SJSA1 (cell line): ENCODE results near the gene SCAF4. TPM values are rescaled to one million over a fixed set of nuclear protein-coding genes. Genes with fewer than 3 reads are reported as not detected.
"Not testable (repeated sequence)": the region's sequence is repeated elsewhere in the genome, so short reads cannot be mapped to it uniquely, and the experiment has no call there.

Experiments
- DNase-seq, 2 experiments: peaks; one replicate each; pipeline ENCODE4 v3.0.0-alpha.2; 2015 to 2020; ENCODE audit warnings: low spot score in 2 of 2, low read depth in 1 of 2
- H3K27ac ChIP-seq: fragments of 250-450 bp; sonication (Bioruptor Pico); 2 replicates; pipeline ENCODE4 v1.5.1; 2020; ENCODE audit warnings: mild to moderate bottlenecking, moderate library complexity
- H3K27me3 ChIP-seq: fragments of 250-450 bp; sonication (Bioruptor Pico); replicated peaks from 2 replicates; pipeline ENCODE4 v1.5.1; 2020; ENCODE audit warnings: mild to moderate bottlenecking, moderate library complexity
- H3K36me3 ChIP-seq: fragments of 250-450 bp; sonication (Bioruptor Pico); 2 replicates; pipeline ENCODE4 v1.5.1; 2020; ENCODE audit warnings: mild to moderate bottlenecking
- H3K4me1 ChIP-seq: fragments of 250-450 bp; sonication (Bioruptor Pico); replicated peaks from 2 replicates; pipeline ENCODE4 v1.6.1; 2021; ENCODE audit warnings: mild to moderate bottlenecking
- H3K4me3 ChIP-seq: fragments of 250-450 bp; sonication (Bioruptor Pico); 2 replicates; pipeline ENCODE4 v1.5.1; 2020; ENCODE audit warnings: mild to moderate bottlenecking
- H3K9me3 ChIP-seq: fragments of 250-450 bp; sonication (Bioruptor Pico); replicated peaks from 2 replicates; pipeline ENCODE4 v1.5.1; 2020; ENCODE audit warnings: mild to moderate bottlenecking
- total RNA-seq: library from RNA; depleted of rRNA; stranded (reverse); fragments of >200 nt; shearing (Covaris generic); gene quantifications from 2 replicates; pipeline ENCODE4 v1.2.3, GENCODE V29; 2014; rRNA removed

The SCAF4 gene, protein sequence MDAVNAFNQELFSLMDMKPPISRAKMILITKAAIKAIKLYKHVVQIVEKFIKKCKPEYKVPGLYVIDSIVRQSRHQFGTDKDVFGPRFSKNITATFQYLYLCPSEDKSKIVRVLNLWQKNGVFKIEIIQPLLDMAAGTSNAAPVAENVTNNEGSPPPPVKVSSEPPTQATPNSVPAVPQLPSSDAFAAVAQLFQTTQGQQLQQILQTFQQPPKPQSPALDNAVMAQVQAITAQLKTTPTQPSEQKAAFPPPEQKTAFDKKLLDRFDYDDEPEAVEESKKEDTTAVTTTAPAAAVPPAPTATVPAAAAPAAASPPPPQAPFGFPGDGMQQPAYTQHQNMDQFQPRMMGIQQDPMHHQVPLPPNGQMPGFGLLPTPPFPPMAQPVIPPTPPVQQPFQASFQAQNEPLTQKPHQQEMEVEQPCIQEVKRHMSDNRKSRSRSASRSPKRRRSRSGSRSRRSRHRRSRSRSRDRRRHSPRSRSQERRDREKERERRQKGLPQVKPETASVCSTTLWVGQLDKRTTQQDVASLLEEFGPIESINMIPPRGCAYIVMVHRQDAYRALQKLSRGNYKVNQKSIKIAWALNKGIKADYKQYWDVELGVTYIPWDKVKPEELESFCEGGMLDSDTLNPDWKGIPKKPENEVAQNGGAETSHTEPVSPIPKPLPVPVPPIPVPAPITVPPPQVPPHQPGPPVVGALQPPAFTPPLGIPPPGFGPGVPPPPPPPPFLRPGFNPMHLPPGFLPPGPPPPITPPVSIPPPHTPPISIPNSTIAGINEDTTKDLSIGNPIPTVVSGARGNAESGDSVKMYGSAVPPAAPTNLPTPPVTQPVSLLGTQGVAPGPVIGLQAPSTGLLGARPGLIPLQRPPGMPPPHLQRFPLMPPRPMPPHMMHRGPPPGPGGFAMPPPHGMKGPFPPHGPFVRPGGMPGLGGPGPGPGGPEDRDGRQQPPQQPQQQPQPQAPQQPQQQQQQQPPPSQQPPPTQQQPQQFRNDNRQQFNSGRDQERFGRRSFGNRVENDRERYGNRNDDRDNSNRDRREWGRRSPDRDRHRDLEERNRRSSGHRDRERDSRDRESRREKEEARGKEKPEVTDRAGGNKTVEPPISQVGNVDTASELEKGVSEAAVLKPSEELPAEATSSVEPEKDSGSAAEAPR
- 5.5 and 6.5 TPM in 2 replicates for total RNA-seq

DNA sequence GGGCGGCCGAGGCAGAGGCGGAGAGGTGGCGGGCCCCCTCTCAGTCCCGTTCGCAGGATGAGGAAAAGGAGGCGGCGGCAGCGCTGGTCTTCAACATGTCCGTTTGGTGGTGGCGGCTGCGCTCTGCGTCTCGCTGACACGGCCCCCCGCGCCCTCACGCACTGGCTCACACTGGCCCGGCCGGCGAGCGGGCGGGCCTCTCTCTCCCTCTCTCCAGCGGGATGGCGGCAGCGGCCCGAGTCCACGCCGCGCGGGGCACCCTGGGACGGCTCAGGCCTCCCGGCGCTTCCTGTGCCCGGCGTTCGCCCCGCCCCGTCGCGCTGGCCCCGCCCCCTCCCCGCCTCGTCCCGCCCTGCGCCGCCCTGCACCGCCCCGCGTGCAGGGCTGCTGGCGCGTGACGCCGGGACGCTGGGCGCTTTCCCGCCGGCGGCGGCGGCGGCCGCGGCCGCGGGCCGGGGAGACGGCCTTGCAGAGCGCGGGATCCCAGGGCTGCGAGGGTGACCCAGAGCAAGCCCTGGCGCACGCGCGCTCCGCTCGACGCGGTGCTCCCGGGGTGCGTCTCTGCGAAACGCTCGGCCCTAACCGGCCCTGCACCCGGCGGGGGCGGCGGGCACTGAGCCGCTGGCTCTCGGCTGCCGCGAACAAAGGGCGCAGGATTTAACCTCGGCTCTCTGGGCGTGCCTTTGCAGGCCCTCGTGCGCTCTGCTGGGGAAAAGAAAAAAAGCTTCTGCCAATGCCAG, at the start of gene SCAF4:
Gene SCAF4 (minus strand): TSS at position 262 of the 740 bp plus-strand sequence. CDS start 426 bp downstream, outside the sequence.
- peak; percentile 89 to 90 for DNase-seq
- Histone ChIP-seq H3K36me3 (peaks cover 25% of the 10 kb centered on the region), H3K9me3 (no peaks in the 10 kb centered on the region), H3K27me3 (no peaks in the 10 kb centered on the region), H3K4me3 (peak within 1 kb of the TSS; percentile 100), H3K27ac (peak within 1 kb of the TSS; percentile 93), H3K4me1 (peaks cover 23% of the 10 kb centered on the region)

- Histone ChIP-seq H3K27me3 (no peaks in the 10 kb centered on the region), H3K4me1 (no peaks in the 10 kb centered on the region), H3K27ac (no peak overlapping the region), H3K9me3 (no peaks in the 10 kb centered on the region), H3K36me3 (no peaks in the 10 kb centered on the region), H3K4me3 (no peak overlapping the region)
- DNase-seq = no peak
These were observed 49.0 kb upstream of the SCAF4 start for GRCh38 chr21:31780944-31781343.

DNA sequence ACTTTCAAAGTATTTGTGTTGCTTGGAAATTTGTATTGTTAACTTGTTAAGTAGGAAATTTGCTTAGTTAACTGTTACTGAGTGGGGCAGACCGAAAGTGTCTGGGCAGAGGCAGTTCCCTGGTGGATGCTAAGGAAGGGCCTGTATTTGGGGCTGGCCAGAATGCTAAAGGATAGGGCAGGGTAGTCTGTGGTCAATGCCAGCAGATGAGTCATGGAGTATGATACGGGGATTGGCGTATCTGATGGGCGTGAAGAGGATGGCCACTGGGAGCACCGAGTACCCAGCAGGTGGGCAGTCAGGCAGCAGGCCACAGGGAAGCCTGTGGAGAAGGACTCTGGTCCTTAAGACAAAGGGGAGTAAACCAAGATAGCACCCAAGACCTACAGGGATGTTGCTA, 46.6 kb upstream of the SCAF4 start:
- no peak for DNase-seq
- no peaks in the 10 kb centered on the region for H3K27me3 ChIP-seq
- H3K4me3 ChIP-seq = no peak overlapping the region
- H3K9me3 ChIP-seq = no peaks in the 10 kb centered on the region
- H3K4me1 ChIP-seq = no peaks in the 10 kb centered on the region; the same call in 1 of the 2 replicates
- no peaks in the 10 kb centered on the region for H3K36me3 ChIP-seq
- no peak overlapping the region for H3K27ac ChIP-seq

DNA sequence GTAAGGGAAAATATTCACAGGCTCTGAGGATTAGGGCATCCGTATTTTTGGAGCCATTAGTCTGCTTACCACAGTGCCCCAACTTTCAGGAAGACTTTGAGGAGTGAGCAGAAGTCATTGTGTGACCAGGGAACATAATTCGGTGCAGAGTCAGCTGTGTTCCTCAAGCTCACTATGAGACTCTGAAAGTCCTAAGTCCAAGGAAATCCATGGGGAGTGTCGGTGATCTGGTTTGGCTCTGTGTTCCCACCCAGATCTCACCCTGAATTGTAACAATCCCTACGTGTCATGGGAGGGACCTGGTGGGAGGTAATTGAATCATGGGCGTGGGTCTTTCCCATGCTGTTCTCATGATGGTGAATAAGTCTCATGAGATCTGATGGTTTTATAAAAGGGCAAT, 45.9 kb upstream of the SCAF4 start:
- no peaks in the 10 kb centered on the region for H3K27me3 ChIP-seq
- H3K4me1 ChIP-seq = no peaks in the 10 kb centered on the region; the same call in 1 of the 2 replicates
- H3K4me3 ChIP-seq = no peak overlapping the region
- H3K9me3 ChIP-seq = no peaks in the 10 kb centered on the region
- no peak overlapping the region for H3K27ac ChIP-seq
- DNase-seq = no peak
- H3K36me3 ChIP-seq = no peaks in the 10 kb centered on the region

GRCh38 chr21:31774031-31774430, 42.1 kb upstream of the SCAF4 start:
- Histone ChIP-seq H3K9me3 (no peaks in the 10 kb centered on the region), H3K27me3 (no peaks in the 10 kb centered on the region), H3K36me3 (no peaks in the 10 kb centered on the region), H3K4me3 (no peak overlapping the region), H3K4me1 (no peaks in the 10 kb centered on the region; the same call in 1 of the 2 replicates), H3K27ac (no peak overlapping the region)
- no peak for DNase-seq

DNA sequence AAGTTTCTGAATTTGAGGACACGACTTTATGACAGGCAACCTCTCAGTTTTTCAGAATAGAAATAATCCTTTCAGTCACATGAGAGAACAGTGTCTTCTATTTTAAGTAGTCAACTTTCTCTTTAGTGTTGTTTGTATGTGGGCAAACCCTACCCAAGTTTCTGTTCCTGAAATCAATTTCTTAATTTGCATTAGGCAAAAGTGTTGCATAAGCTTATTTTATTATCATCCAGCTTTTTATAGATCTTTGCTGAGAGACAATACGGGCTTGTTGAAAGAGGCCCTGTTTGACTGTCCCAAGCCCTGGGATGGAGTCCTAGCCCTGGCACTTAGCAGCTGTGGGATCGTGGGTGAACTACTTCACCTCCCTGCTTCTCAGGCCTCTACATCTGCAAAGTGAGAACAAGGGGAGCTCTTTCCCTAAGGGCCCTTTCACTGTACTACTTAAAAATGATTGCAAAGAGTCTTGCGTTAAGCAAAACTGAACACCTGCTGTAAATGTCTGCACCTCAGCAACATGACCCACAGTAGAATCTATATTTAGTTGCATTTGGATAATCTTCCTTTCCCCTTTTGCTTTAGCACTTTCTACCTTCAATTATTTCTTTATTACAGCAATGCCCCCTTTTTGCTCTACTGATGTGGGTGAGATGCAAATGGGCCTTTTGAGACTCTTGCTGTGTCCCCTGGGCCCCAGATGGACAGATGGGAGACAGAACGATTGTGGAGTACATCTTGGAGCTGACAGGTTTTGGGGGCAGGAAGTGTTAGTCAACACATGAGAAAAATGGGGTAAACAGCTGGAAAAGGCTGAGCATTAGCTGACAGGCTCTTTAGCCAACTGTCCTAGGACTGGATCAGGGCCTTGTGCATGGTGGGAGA, 41.0 kb upstream of the SCAF4 start:
- Histone ChIP-seq H3K4me3 (no peak overlapping the region), H3K36me3 (no peaks in the 10 kb centered on the region), H3K9me3 (no peaks in the 10 kb centered on the region), H3K4me1 (no peaks in the 10 kb centered on the region; the same call in 1 of the 2 replicates), H3K27ac (no peak overlapping the region), H3K27me3 (no peaks in the 10 kb centered on the region)
- DNase-seq = no peak

- H3K27ac ChIP-seq = no peak overlapping the region
- no peak overlapping the region for H3K4me3 ChIP-seq
- no peaks in the 10 kb centered on the region for H3K9me3 ChIP-seq
- no peak for DNase-seq
- H3K36me3 ChIP-seq = no peaks in the 10 kb centered on the region
- H3K4me1 ChIP-seq = no peaks in the 10 kb centered on the region; the same call in 1 of the 2 replicates
- H3K27me3 ChIP-seq = no peaks in the 10 kb centered on the region
These were observed 39.8 kb upstream of the SCAF4 start for GRCh38 chr21:31771685-31772084.

DNA sequence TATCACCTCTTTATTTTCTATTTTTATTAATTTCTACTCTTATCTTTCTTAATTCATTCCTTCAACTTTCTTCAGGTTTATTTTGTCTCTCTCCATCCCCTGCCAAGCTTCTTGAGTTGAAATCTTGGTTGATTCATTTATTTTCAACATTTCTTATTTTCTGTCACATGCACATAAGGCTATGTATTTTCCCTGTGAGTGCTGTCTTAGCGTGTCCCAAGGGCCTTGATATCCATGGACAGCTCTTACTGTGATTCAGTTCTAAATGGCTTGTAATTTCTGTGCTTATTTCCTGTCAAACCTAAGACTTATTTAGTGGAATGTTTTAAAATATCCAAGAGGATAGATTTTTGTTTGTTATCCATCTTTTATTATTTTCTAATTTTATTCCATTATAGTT, 36.8 kb upstream of the SCAF4 start:
- Histone ChIP-seq H3K27ac (no peak overlapping the region), H3K4me3 (no peak overlapping the region), H3K36me3 (no peaks in the 10 kb centered on the region), H3K27me3 (no peaks in the 10 kb centered on the region), H3K9me3 (no peaks in the 10 kb centered on the region), H3K4me1 (no peaks in the 10 kb centered on the region)
- DNase-seq = no peak

DNA sequence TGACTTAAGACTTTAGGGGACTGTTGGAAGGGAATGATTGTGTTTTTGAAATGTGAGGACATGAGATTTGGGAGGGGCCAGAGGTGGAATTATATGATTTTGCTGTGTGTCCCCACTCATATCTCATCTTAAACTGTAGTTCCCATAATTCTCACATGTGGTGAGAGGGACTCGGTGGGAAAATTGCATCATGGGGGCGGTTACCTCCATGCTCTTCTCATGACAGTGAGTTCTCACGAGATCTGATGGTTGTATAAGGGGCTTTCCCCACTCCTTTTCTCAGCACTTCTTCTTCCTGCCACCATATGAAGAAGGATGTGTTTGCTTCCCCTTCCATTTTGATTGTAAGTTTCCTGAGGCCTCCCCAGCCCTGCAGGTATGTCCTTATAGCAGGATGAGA, 35.0 kb upstream of the SCAF4 start:
- DNase-seq = no peak
- Histone ChIP-seq H3K9me3 (no peaks in the 10 kb centered on the region), H3K27ac (no peak overlapping the region), H3K36me3 (no peaks in the 10 kb centered on the region), H3K4me1 (no peaks in the 10 kb centered on the region), H3K27me3 (no peaks in the 10 kb centered on the region), H3K4me3 (no peak overlapping the region)

DNA sequence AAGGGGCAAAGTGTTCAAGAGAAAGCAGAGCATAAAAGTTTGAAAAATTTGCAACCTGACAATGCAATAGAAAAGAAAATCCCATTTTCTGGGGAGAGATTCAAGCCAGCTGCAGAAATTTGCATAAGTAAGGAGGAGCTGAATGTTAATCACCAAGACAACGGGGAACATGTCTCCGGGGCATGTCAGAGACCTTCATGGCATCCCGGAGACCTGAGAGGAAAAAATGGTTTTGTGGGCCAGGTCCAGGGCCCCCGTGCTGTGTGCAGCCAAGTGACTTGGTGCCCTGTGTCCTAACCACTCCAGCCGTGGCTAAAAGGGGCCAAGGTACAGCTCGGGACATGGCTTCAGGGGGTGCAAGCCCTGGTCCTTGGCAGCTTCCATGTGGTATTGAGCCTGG, 33.9 kb upstream of the SCAF4 start:
- not testable (repeated sequence) for H3K4me3 ChIP-seq, DNase-seq

DNA sequence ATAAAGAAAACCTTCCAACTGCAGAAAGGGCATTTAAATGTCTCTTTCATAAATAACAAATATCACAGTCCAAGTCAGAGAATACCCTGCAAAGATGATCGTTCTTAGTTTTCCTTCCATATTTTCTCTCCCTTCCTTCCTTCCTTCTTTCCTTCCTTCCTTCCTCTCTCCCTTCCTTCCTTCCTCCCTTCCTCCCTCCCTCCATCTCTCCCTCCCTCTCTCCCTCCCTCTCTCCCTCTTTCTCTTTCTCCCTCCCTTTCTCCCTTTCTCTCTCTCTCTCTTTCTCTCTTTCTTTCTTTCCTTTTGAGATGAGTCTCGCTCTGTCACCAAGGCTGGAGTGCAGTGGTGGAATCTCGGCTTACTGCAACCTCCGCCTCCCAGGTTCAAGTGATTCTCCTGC, 29.0 kb upstream of the SCAF4 start:
- Histone ChIP-seq H3K27me3 (no peaks in the 10 kb centered on the region), H3K4me3 (no peak overlapping the region), H3K27ac (no peak overlapping the region), H3K9me3 (no peaks in the 10 kb centered on the region), H3K4me1 (no peaks in the 10 kb centered on the region), H3K36me3 (no peaks in the 10 kb centered on the region)
- DNase-seq = no peak

More for the DNA sequence above, 33.9 kb upstream of the SCAF4 start:
- not testable (repeated sequence) for H3K4me1 ChIP-seq, H3K27me3 ChIP-seq, H3K27ac ChIP-seq, H3K36me3 ChIP-seq, H3K9me3 ChIP-seq

DNA sequence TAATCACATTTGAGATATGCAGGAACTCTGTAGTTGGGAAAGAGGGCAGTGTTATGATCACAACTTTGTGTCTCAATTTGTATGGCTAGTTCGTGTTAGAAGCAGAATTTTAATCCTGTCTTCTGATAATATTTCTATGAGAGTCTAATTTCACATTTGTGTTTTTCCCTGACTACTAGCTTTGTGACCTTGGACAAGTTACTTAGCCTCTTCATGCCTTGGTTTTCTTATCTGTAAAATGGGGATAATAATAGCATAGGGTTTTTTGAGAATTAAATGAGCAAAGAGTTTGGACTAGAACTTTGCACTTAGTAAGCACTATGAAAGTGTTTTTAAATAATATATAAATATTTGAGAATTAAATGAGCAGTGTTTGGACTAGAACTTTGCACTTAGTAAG, 24.9 kb upstream of the SCAF4 start:
- Histone ChIP-seq H3K27ac (no peak overlapping the region), H3K36me3 (no peaks in the 10 kb centered on the region), H3K9me3 (no peaks in the 10 kb centered on the region), H3K4me3 (no peak overlapping the region), H3K27me3 (no peaks in the 10 kb centered on the region), H3K4me1 (no peaks in the 10 kb centered on the region)
- no peak for DNase-seq
